ENCODE measurements around the gene C5orf46. TPM values are rescaled to one million over a fixed set of nuclear protein-coding genes. Genes with fewer than 3 reads are reported as not detected.

The C5orf46 gene
- total and polyA plus RNA-seq, 7 experiments from 2014 or later = not detected

DNA sequence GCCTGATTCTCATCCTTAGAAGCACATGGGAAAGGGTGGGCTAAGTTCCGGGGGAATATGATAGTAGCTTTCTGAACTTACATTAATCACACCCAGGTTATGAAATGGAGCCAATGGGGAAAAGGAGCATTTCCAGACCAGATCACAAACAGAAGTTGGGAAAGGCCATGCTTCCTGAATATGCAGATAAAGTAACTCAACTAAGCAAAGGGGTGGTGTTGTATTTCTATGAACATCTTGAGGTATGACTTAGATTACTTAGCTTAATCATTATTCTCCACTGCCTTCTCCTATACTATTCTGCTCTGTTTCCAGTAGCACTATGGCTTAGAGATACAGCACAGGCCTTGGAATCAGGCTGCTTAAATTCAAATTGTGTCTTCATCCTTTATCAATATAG is 10.5 kb downstream of the C5orf46 start:
- H3K4me3 ChIP-seq (ENCODE audit: low read length) = no peak overlapping the region
- H3K27ac Mint-ChIP-seq = no peak overlapping the region
- peaks cover 0 to 3% (median 0%) of the 10 kb centered on the region in 11 donors for H3K9me3 Mint-ChIP-seq
- H3K27me3 Mint-ChIP-seq = peaks cover 2 to 10% (median 8%) of the 10 kb centered on the region in 5 donors
- DNase-seq (no peak), ATAC-seq (no peak)
- intact Hi-C loops (cut with micrococcal nuclease) = no loop called here
- no peaks in the 10 kb centered on the region for H3K27me3 ChIP-seq (ENCODE audit: control insufficient read depth in 2 of 2, insufficient read depth in 2 of 2, low read length in 2 of 2)
- H3K9me3 ChIP-seq (ENCODE audit: control insufficient read depth in 2 of 3, low read length in 3 of 3) = no peaks in the 10 kb centered on the region
- H3K36me3 ChIP-seq (ENCODE audit: control insufficient read depth in 2 of 3, insufficient read depth in 3 of 3, low read length in 3 of 3) = no peaks in the 10 kb centered on the region
- POLR2A ChIA-PET = no interaction called here
- CTCF ChIA-PET = no interaction called here
- H3K4me3 Mint-ChIP-seq = no peak overlapping the region
- no peaks in the 10 kb centered on the region for H3K36me3 Mint-ChIP-seq
- no peaks in the 10 kb centered on the region for H3K4me1 Mint-ChIP-seq
- H3K27ac ChIP-seq (ENCODE audit: low read depth, low read length) = no peak overlapping the region
- no peaks in the 10 kb centered on the region for H3K4me1 ChIP-seq (ENCODE audit: control insufficient read depth in 2 of 2, insufficient read depth in 2 of 2, low read length in 2 of 2)

DNA sequence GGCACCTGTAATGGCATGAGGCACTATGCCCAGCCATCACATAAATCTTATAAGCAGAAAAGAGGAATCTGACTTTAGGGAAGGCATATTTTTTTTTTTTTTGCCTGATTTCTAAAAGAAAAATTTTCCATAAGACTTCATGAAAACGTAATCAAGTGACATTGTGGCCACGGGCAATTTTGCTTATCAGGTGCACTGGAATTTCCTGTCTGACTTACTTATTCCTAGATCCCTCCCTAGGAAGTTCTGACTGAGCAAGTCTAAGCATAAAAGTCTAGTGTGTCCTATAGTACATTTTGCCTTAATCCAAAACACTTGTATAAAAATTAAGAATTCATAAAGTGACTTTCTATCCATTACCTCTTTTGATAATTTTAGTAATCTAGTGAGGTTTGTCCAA is 12.5 kb downstream of the C5orf46 start:
- Mint-ChIP-seq H3K27ac (no peak overlapping the region), H3K36me3 (no peaks in the 10 kb centered on the region), H3K4me3 (no peak overlapping the region), H3K27me3 (peaks cover 2 to 12% (median 8%) of the 10 kb centered on the region in 5 donors), H3K4me1 (no peaks in the 10 kb centered on the region), H3K9me3 (peaks cover 0 to 2% (median 0%) of the 10 kb centered on the region in 11 donors)
- no peak overlapping the region for H3K27ac ChIP-seq (ENCODE audit: low read depth, low read length)
- no peak for DNase-seq
- no peaks in the 10 kb centered on the region for H3K4me1 ChIP-seq (ENCODE audit: control insufficient read depth in 2 of 2, insufficient read depth in 2 of 2, low read length in 2 of 2)
- H3K9me3 ChIP-seq (ENCODE audit: control insufficient read depth in 2 of 3, low read length in 3 of 3) = no peaks in the 10 kb centered on the region
- H3K36me3 ChIP-seq (ENCODE audit: control insufficient read depth in 2 of 3, insufficient read depth in 3 of 3, low read length in 3 of 3) = no peaks in the 10 kb centered on the region
- ChIA-PET CTCF (no interaction called here), POLR2A (no interaction called here)
- H3K4me3 ChIP-seq (ENCODE audit: low read length) = no peak overlapping the region
- intact Hi-C loops (cut with micrococcal nuclease) = no loop called here
- no peaks in the 10 kb centered on the region for H3K27me3 ChIP-seq (ENCODE audit: control insufficient read depth in 2 of 2, insufficient read depth in 2 of 2, low read length in 2 of 2)
- ATAC-seq = no peak

DNA sequence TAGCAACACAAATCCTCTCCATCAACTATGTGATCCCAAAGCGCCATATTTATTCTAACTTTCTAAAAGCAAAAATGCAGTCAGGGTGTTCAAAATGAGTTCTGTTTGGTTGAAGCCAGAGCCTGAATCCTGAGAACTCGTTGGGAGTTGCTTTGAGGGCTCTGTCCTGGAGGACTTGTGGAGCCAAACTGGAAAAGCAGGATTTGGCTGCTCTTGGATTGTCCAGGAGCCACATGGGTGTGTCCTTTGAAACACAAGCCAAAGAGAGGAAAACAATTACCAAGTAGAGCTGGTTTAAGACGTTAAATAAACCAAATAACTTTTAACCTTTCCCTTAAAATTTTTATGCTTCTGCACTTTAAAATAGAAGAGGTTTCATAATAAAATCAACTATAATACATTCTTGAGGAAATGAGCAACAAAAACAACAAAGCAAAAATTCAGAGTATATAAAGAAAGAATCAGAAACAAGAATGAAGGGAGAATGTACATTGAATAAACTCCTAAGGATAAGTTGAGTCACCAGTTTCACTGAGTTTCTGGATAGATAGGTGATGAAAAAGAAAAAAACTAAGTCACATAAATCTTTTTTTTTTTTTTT is 13.5 kb downstream of the C5orf46 start:
- DNase-seq = no peak
- H3K9me3 Mint-ChIP-seq = peaks cover 0 to 2% (median 0%) of the 10 kb centered on the region in 11 donors
- H3K4me3 Mint-ChIP-seq = no peak overlapping the region

DNA sequence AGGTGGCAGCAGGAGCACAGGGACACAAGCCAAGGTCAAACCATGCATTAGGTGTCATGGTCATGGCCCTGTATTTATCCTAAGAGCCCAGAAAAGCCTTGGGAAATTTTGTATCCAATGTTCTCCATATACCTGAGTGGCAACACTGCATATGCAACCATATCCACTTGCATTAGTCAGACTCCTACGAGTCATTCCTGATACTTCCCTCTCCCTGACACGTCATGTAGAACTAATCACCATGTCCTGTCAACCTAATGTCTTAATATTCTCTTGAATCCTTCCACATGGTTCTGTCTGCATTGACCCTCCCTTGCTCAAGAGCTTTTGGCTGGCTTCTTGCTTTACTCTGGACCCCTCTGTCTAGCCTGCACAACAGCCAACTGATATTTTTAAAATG is 18.4 kb downstream of the C5orf46 start:
- H3K9me3 Mint-ChIP-seq = peaks cover 0 to 2% (median 0%) of the 10 kb centered on the region in 11 donors
- POLR2A ChIA-PET = no interaction called here
- intact Hi-C loops (cut with micrococcal nuclease) = no loop called here

More for the DNA sequence above, 13.5 kb downstream of the C5orf46 start:
- ChIA-PET POLR2A (no interaction called here), CTCF (interaction anchor here (0.6 kb wide), 1 partner anchor 1743 kb away, joined by 3 read pairs; no protein-coding TSS in a partner anchor)
- H3K27ac Mint-ChIP-seq = no peak overlapping the region
- Histone ChIP-seq H3K4me1 (ENCODE audit: control insufficient read depth in 2 of 2, insufficient read depth in 2 of 2, low read length in 2 of 2) (no peaks in the 10 kb centered on the region), H3K4me3 (ENCODE audit: low read length) (no peak overlapping the region), H3K27ac (ENCODE audit: low read depth, low read length) (no peak overlapping the region), H3K36me3 (ENCODE audit: control insufficient read depth in 2 of 3, insufficient read depth in 3 of 3, low read length in 3 of 3) (no peaks in the 10 kb centered on the region), H3K9me3 (ENCODE audit: control insufficient read depth in 2 of 3, low read length in 3 of 3) (no peaks in the 10 kb centered on the region), H3K27me3 (ENCODE audit: control insufficient read depth in 2 of 2, insufficient read depth in 2 of 2, low read length in 2 of 2) (no peaks in the 10 kb centered on the region)
- no peaks in the 10 kb centered on the region for H3K36me3 Mint-ChIP-seq
- H3K27me3 Mint-ChIP-seq = peaks cover 5 to 20% (median 9%) of the 10 kb centered on the region in 5 donors
- ATAC-seq = no peak
- intact Hi-C loops (cut with micrococcal nuclease) = no loop called here
- H3K4me1 Mint-ChIP-seq = no peaks in the 10 kb centered on the region

DNA sequence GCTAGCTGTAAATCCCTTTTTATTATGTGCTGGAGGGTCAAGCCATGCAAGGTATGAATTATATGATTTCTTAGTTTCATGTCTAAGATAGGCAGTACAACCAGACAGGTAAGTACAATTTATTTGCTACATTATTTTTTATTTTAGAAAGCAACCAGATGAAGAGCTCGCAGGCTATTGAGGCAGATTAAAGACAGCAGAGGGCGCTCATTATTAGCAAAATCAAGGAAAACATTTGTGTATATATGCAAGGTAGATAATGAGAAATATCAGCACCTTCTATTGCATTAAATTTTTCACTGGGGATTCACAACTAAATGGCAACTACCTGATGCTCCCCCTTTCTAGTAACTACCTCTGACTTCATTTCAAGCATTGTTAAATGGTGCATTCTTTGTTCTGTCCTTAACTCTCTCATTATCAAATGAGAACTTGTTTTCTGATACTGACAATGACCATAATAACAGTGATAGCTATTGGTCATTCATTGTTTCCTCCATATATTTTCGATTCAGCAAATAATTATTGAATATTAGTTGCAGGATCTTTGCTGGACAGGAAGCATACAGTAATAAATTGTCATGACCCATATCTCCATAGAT is 19.2 kb downstream of the C5orf46 start:
- intact Hi-C loops (cut with micrococcal nuclease) = no loop called here
- Mint-ChIP-seq H3K27me3 (peaks cover 5 to 22% (median 21%) of the 10 kb centered on the region in 5 donors), H3K9me3 (peaks cover 0 to 1% (median 0%) of the 10 kb centered on the region in 11 donors), H3K4me1 (no peaks in the 10 kb centered on the region), H3K27ac (no peak overlapping the region), H3K36me3 (no peaks in the 10 kb centered on the region), H3K4me3 (no peak overlapping the region)
- no peaks in the 10 kb centered on the region for H3K27me3 ChIP-seq (ENCODE audit: control insufficient read depth in 2 of 2, insufficient read depth in 2 of 2, low read length in 2 of 2)
- no peak overlapping the region for H3K27ac ChIP-seq (ENCODE audit: low read depth, low read length)
- CTCF ChIA-PET = no interaction called here
- DNase-seq = no peak
- no peaks in the 10 kb centered on the region for H3K36me3 ChIP-seq (ENCODE audit: control insufficient read depth in 2 of 3, insufficient read depth in 3 of 3, low read length in 3 of 3)
- H3K9me3 ChIP-seq (ENCODE audit: control insufficient read depth in 2 of 3, low read length in 3 of 3) = no peaks in the 10 kb centered on the region
- H3K4me3 ChIP-seq (ENCODE audit: low read length) = no peak overlapping the region
- no peak for ATAC-seq
- POLR2A ChIA-PET = no interaction called here
- no peaks in the 10 kb centered on the region for H3K4me1 ChIP-seq (ENCODE audit: control insufficient read depth in 2 of 2, insufficient read depth in 2 of 2, low read length in 2 of 2)

More for the DNA sequence above, 18.4 kb downstream of the C5orf46 start:
- H3K4me1 Mint-ChIP-seq = no peaks in the 10 kb centered on the region
- peaks cover 5 to 22% (median 21%) of the 10 kb centered on the region in 5 donors for H3K27me3 Mint-ChIP-seq
- no peaks in the 10 kb centered on the region for H3K36me3 Mint-ChIP-seq
- H3K27ac Mint-ChIP-seq = no peak overlapping the region
- DNase-seq = no peak
- Histone ChIP-seq H3K27me3 (ENCODE audit: control insufficient read depth in 2 of 2, insufficient read depth in 2 of 2, low read length in 2 of 2) (no peaks in the 10 kb centered on the region), H3K4me1 (ENCODE audit: control insufficient read depth in 2 of 2, insufficient read depth in 2 of 2, low read length in 2 of 2) (no peaks in the 10 kb centered on the region), H3K36me3 (ENCODE audit: control insufficient read depth in 2 of 3, insufficient read depth in 3 of 3, low read length in 3 of 3) (no peaks in the 10 kb centered on the region), H3K9me3 (ENCODE audit: control insufficient read depth in 2 of 3, low read length in 3 of 3) (no peaks in the 10 kb centered on the region), H3K27ac (ENCODE audit: low read depth, low read length) (no peak overlapping the region), H3K4me3 (ENCODE audit: low read length) (no peak overlapping the region)
- H3K4me3 Mint-ChIP-seq = no peak overlapping the region
- CTCF ChIA-PET = no interaction called here
- no peak for ATAC-seq

DNA sequence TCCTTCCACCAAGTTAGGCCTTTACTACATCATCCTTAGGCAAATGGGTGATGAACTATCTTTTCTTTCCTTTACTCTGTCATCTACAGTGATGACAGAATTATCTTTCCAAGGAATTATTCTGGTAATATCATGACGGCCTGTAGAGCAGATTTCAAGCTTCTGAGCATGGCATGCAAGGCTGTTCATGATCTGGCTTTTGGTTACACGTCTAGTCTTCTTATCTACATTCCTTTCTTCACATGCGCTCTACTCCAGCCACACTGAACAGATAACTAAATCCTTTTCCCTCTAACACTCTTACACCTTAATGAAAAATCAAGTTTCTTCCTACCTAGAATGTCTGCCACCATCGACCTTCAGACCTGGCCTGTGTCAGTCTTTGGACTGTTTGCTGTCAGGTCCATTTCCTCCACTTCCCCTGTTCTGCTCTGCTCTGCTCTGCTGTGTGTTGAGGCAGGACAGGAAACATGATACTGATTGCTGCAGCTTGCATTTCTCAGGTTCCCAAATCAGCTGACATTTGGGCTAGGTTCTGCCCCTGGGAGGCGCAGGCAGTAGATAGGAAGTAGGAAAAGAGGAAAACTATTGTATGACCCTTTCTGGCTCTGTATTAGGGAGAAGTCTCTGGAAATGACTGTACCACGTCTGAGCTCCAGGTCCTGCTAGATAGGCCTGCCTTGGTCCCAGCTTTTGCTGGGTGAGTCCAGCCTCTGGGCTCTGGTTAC is 23.6 kb downstream of the C5orf46 start:
- H3K4me3 ChIP-seq (ENCODE audit: low read length) = no peak overlapping the region
- H3K9me3 ChIP-seq (ENCODE audit: control insufficient read depth in 2 of 3, low read length in 3 of 3) = no peaks in the 10 kb centered on the region
- Mint-ChIP-seq H3K9me3 (peaks cover 0 to 4% (median 0%) of the 10 kb centered on the region in 11 donors), H3K27ac (no peak overlapping the region), H3K36me3 (no peaks in the 10 kb centered on the region), H3K4me1 (no peaks in the 10 kb centered on the region), H3K27me3 (peaks cover 0 to 21% (median 12%) of the 10 kb centered on the region in 5 donors), H3K4me3 (no peak overlapping the region)
- no peak overlapping the region for H3K27ac ChIP-seq (ENCODE audit: low read depth, low read length)
- H3K27me3 ChIP-seq (ENCODE audit: control insufficient read depth in 2 of 2, insufficient read depth in 2 of 2, low read length in 2 of 2) = no peaks in the 10 kb centered on the region
- no peak for ATAC-seq
- no peaks in the 10 kb centered on the region for H3K36me3 ChIP-seq (ENCODE audit: control insufficient read depth in 2 of 3, insufficient read depth in 3 of 3, low read length in 3 of 3)
- POLR2A ChIA-PET = no interaction called here
- no peak for DNase-seq
- CTCF ChIA-PET = no interaction called here
- H3K4me1 ChIP-seq (ENCODE audit: control insufficient read depth in 2 of 2, insufficient read depth in 2 of 2, low read length in 2 of 2) = no peaks in the 10 kb centered on the region
- intact Hi-C loops (cut with micrococcal nuclease) = no loop called here
